Activated CD4-positive, alpha-beta T cell treated with anti-CD3 and anti-CD28 coated beads, Interleukin-2, Interleukin-4, amounts not matched to agents 100 ng/mL and 50 ng/mL, durations not matched to agents 16 hours and 8 hours (primary cell): ENCODE measurements around the gene PDCL2.

Source experiments
- DNase-seq: peaks from one replicate; pipeline ENCODE4 v3.0.0-alpha.2; 2020; ENCODE audit warnings: low spot score

The PDCL2 gene

DNA sequence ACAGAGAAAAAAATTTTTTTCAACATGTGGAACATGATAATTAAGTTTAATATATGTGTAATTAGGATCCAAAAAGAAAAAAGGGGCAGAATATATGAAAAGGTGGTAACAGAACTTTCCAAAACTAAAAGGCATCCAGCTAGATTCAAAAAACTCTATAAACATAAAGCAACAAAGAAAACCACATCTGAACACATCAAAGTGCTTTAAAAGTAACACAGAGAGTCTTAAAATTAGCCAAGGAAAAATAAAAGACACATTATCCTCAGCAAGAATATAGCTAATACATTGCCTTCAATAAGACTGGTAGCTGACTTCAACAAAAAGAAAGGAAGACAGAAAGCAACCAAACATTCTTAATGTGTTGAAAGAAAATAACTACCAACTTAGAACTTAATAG, 53.5 kb downstream of the PDCL2 start:
- DNase-seq = no peak

DNA sequence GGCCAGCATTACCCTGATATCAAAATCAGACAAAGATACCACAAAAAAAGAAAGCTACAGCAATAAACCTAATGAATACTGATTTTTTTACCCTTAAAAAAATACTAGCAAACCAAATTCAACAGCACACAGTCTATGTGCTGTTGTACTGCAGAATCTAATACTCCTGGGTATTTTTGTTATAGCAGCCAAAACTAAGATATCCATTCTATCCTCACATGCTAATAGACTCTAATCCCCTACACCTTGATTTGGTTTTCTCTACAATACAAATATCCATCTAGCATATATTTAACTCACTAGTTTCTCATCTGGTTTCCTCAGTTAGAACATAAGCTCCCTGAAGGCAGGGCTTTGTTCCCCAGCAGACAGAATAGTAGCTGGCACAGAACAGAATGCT, 57.7 kb downstream of the PDCL2 start:
- no peak for DNase-seq

GRCh38 chr4:55530691-55531090, 61.4 kb downstream of the PDCL2 start:
- no peak for DNase-seq

- no peak for DNase-seq
These were observed 61.9 kb downstream of the PDCL2 start for GRCh38 chr4:55530167-55530566.

DNA sequence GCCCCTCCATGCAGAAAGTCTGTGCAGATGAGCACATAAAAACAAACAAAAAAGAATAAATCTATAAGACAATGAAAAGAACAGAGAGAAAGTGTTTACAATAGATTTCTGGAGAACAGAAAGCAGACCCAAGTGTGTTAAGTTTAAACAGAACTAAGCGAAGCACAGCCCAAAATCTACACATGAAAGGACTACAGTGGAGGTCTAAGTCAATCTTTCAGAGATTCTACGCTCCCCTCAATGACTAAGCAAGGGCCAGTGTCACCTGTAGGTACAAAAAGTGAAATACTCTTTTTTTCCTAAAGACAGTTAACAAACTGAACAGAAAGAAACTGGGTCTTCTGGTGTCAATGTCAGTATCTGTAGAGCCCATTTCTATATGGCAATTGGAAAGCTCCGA, 63.6 kb downstream of the PDCL2 start:
- no peak for DNase-seq

- no peak for DNase-seq
These were observed 67.0 kb downstream of the PDCL2 start for GRCh38 chr4:55524844-55525571.

DNA sequence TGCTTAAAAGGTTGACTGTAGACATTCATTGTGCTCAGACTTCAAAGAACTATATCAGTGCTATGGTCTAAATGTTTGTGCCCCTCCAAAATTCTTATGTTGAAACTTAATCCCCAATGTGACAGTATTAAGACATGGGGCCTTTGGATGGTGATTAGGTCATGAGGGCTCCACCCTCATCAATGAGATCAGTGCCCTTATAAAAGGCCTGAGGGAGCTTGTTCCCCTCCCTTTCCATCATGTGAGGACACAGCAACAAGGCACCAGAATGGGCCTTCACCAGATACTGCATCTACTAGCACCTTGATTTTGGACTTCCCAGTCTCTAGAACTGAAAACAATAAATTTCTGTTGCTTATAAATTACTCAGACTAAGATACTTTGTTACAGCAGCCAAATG, 73.6 kb downstream of the PDCL2 start:
- DNase-seq = no peak

DNA sequence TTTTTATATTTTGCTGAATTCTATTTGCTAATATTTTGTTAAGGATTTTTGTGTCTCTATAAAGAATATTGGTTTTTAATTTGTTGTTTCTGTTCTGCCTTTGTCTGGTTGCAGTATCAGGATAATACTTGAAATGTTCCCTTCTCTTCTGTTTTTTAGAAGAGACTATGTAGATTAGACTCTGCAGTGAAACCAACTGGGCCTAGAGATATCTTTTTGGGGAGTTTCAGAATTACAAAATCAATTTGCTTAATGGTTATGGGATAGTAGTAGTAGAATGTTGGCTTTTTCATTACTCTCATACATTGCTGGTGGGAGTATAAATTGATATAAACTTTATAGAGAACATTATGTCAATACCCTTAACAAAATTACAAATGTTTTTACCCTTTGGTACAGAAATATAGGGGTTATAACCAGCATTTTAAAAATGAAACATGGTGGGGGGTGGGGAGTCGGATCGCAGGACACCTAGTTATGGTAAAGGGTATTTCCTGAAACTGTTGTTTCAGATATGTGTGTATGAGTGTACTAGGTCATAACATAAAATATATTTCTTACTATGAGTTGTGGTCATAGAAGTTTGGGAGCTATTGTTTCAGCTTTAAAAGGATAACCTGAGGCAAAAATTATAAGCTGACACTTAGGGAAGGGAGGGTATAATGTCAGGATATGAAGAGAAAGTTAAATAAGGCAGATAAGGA, 74.4 kb downstream of the PDCL2 start:
- no peak for DNase-seq

GRCh38 chr4:55512922-55513571, 79.0 kb downstream of the PDCL2 start:
- no peak for DNase-seq

- no peak for DNase-seq
These were observed 80.0 kb downstream of the PDCL2 start for GRCh38 chr4:55512077-55512476.

DNA sequence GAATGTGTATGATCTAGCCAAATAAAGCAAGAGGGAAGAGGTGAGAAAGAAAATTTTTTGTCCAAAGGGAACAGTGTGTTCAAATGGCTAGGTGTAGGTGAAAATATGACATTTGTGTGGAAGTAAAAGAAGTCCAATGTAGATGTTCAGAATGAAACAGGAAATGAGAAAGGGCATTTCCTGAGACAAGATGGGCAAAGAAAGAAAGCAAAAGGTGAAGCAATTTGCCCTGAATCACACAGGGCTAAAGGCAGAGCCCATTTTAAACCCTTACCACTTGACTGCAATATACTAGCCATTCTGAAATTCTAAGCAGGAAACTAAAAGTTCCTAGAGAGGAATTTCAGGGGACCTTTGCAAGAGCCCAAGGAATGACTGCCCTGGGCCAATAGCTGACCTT, 81.4 kb downstream of the PDCL2 start:
- DNase-seq = no peak

DNA sequence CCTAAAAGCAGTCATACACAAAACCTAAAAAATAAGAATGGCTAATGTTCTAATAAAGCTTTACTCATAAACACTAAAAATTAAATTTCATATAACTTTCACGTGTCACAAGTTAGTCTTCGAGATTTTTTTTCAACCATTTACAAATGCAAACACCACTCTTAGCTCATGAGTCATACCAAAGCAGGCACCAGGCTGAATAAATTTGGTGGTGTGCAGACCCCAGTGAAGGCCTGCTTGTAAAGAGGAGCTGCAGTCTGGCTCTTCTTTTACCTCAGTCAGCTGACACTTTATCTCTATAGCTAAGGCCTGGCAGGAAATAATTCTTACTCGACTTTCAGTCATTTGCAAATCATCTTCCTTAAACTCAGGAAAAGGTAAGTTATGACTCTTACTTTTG, 82.8 kb downstream of the PDCL2 start:
- DNase-seq = no peak

- no peak for DNase-seq
These were observed 84.4 kb downstream of the PDCL2 start for GRCh38 chr4:55507612-55508011.
